Measurements from ENCODE around the gene SLC25A21.

SLC25A21 gene

GRCh38 chr14:36976571-36977023 lies 195.8 kb downstream of the SLC25A21 start:
- DNase-seq, result no peak

GRCh38 chr14:36975834-36976233 lies 196.6 kb downstream of the SLC25A21 start:
- DNase-seq, result no peak

- DNase-seq, result no peak
Measured at GRCh38 chr14:36974985-36975384, 197.4 kb downstream of the SLC25A21 start.

GRCh38 chr14:36973806-36974442 lies 198.5 kb downstream of the SLC25A21 start:
- no peak for DNase-seq

- no peak for DNase-seq
Measured at GRCh38 chr14:36971263-36971855, 201.0 kb downstream of the SLC25A21 start.

GRCh38 chr14:36967892-36968555 lies 204.4 kb downstream of the SLC25A21 start:
- no peak for DNase-seq

- DNase-seq, result no peak
Measured at GRCh38 chr14:36955967-36956366, 216.4 kb downstream of the SLC25A21 start.

GRCh38 chr14:36955376-36955775 lies 217.0 kb downstream of the SLC25A21 start:
- DNase-seq, result no peak

- no peak for DNase-seq
Measured at GRCh38 chr14:36952689-36953088, 219.7 kb downstream of the SLC25A21 start.

- no peak for DNase-seq
Measured at GRCh38 chr14:36951380-36951911, 221.0 kb downstream of the SLC25A21 start.

- DNase-seq, result no peak
Measured at GRCh38 chr14:36950812-36951211, 221.6 kb downstream of the SLC25A21 start.

GRCh38 chr14:36949371-36949770 lies 223.0 kb downstream of the SLC25A21 start:
- no peak for DNase-seq

GRCh38 chr14:36948157-36948859 lies 224.1 kb downstream of the SLC25A21 start:
- no peak for DNase-seq

GRCh38 chr14:36947362-36947761 lies 225.0 kb downstream of the SLC25A21 start:
- no peak for DNase-seq

- no peak for DNase-seq
Measured at GRCh38 chr14:36946872-36947271, 225.5 kb downstream of the SLC25A21 start.

- DNase-seq, result no peak
Measured at GRCh38 chr14:36944307-36945010, 227.9 kb downstream of the SLC25A21 start.

- DNase-seq, result no peak
Measured at GRCh38 chr14:36942522-36943245, 229.7 kb downstream of the SLC25A21 start.

GRCh38 chr14:36941783-36942521 lies 230.5 kb downstream of the SLC25A21 start:
- peak; percentile 14 for DNase-seq

- DNase-seq, result no peak
Measured at GRCh38 chr14:36940476-36940875, 231.9 kb downstream of the SLC25A21 start.

GRCh38 chr14:36939265-36939664 lies 233.1 kb downstream of the SLC25A21 start:
- DNase-seq, result no peak

- DNase-seq, result no peak
Measured at GRCh38 chr14:36938678-36939077, 233.7 kb downstream of the SLC25A21 start.
